GM19025 (cell line): Measurements from ENCODE around the gene C1QA.

ENCODE experiments used
- ATAC-seq: cut with Tn5 transposase; IDR thresholded peaks from one replicate; pipeline ENCODE4 v1.9.1; 2021; ENCODE audit warnings: mild to moderate bottlenecking, low read depth, moderate library complexity; ENCODE audit not compliant: unreplicated experiment

Gene C1QA

DNA sequence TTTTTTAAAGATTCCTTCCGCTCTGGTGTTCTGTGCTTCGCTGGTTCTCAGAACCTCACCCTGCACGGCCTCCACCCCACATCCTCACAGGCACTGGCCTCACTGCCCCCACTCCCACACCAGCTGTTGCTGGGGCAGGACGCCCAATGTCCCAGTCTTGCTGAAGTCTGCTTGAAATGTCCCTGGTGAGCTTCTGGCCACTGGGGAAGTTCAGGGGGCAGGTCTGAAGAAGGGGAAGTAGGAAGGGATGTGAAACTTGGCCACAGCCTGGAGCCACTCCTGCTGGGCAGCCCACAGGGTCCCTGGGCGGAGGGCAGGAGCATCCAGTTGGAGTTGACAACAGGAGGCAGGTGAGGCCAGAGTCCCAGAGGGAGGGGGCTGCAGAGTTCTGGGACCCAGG is at the start of gene C1QA:
C1QA (plus strand) TSS at position 276 of the 400 bp plus-strand sequence. CDS start 989 bp downstream, outside the sequence.
- no peak for ATAC-seq

DNA sequence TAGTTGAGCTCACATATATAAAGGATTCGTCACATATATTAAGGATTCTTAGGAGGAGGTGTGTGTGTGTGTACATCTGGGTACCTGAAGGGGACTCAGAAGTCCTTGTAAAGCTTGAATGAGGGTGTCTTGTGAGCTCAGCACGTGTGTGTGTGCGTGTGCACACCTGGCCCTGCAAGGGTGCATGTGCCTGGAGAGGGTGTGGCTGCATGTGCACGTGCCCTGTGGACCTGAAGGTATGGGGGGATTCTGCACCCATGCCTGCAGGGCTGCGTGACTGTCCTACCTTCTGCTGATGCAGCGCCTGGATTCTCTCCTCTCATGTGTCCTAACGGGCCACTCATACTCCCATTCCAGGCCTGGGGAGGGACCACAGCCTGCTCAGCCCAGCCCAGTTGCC is 49.2 kb upstream of the C1QA start:
- no peak for ATAC-seq

DNA sequence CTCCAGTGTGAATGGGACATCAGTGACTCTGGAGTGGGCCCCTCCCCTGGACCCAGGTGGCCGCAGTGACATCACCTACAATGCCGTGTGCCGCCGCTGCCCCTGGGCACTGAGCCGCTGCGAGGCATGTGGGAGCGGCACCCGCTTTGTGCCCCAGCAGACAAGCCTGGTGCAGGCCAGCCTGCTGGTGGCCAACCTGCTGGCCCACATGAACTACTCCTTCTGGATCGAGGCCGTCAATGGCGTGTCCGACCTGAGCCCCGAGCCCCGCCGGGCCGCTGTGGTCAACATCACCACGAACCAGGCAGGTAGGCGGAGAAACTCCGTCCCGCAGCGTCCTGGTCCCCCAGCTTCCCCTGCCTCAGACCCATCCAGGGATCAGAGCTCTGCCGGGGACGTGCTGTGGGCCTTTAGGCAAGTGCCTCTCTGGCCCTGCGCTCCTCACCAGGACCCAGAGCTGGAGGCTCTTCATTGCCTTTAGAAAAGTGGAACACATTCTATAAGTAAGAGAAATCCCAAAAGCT is 47.5 kb upstream of the C1QA start:
- ATAC-seq = no peak

DNA sequence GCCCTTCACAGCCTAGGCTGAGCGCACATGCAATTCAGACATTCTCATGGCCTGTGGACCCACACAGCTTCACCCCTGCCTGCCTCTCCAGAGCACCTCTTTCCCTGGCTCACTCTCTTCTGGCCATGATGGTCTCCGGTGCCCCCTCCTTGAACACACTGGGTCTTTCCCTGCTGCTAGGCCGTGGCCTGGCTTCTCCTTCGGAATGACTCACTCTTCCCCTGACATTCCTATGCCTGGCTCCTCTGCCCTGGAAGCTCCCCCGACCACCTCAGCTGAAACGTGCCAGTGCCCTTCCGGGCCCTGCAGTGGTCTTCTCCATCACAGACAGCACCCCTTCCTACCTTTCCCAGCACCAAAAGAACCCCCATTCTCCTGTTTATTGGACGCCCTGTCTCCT is 44.9 kb upstream of the C1QA start:
- ATAC-seq = no peak

GRCh38 chr1:22592051-22592450 is 44.4 kb upstream of the C1QA start:
- no peak for ATAC-seq

DNA sequence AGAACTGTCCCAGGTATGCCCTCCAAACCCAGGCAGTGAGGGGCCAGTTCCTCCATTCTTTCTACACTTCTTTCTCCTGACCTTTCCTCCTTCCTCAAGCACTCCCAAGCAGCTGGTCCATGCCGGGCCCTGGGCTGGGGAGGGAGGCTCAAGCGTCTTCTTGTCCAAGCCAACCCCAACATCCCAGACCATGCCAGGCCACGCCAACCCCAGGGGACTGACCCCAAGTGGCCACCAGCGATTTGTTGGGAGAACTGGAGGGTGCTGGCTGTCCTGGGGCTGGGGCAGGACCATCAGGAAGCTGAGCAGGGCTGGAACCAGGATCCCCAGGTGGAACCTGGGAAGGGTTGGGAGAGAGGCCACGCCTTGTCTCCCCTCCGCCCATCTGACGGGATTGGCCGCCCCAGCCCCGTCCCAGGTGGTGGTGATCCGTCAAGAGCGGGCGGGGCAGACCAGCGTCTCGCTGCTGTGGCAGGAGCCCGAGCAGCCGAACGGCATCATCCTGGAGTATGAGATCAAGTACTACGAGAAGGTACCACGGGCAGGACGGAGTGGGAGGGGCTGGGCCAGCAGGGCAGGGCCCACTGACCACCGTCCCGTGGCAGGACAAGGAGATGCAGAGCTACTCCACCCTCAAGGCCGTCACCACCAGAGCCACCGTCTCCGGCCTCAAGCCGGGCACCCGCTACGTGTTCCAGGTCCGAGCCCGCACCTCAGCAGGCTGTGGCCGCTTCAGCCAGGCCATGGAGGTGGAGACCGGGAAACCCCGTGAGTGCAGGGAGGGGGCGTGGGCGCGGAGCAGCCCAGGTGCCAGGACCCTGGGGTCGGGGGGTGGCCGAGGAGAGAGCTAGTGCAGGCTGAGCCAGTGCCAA is 43.3 kb upstream of the C1QA start:
- ATAC-seq = no peak

DNA sequence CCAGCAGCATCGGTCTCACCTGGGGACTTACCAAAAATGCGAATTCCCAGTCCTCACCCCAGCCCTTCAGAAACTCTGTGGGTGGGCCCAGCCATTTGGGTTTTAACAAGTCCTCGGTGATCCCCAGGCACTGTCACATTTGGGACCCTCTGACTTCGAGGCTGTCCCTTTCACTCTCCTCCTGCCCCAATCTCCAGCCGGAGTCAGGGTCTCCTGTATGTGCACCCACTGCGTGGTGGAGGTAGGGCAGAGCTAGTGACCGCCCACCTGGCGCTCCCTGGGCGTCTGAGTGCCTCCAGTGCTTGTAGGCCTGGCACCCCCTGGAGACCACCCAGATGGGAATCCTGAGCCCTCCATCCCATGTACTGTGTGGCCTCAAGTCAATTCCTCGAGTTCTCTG is 42.0 kb upstream of the C1QA start:
- no peak for ATAC-seq

DNA sequence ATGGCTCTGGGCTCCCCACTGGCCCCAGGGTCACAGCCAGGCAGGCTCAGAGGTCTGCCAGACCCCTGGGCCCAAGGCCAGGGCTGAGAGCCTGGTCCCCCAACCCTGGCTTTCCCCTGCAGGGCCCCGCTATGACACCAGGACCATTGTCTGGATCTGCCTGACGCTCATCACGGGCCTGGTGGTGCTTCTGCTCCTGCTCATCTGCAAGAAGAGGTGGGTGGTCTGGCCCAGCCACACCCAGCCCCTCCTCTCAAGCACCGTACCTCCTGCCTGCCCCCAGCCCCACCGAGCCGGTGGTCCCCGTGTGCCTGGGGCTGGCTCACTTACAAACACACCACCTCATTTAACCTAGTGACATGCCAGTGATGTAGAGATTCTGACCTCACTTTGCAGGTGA is 41.3 kb upstream of the C1QA start:
- ATAC-seq = no peak

- no peak for ATAC-seq
Measured at GRCh38 chr1:22597301-22597965, 39.0 kb upstream of the C1QA start.

GRCh38 chr1:22597996-22598395 is 38.4 kb upstream of the C1QA start:
- ATAC-seq = no peak

DNA sequence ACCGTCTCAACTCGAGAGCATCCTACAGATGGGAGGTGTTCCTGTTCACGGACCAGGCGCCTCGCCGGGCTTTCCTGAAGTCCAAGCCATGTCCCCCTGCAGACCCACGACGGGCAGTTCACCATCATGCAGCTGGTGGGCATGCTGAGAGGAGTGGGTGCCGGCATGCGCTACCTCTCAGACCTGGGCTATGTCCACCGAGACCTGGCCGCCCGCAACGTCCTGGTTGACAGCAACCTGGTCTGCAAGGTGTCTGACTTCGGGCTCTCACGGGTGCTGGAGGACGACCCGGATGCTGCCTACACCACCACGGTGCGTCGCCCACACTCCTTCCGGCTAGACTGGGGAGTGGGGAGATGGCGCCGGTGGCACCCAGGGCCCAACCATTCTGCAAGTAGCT is 37.7 kb upstream of the C1QA start:
- ATAC-seq = no peak

DNA sequence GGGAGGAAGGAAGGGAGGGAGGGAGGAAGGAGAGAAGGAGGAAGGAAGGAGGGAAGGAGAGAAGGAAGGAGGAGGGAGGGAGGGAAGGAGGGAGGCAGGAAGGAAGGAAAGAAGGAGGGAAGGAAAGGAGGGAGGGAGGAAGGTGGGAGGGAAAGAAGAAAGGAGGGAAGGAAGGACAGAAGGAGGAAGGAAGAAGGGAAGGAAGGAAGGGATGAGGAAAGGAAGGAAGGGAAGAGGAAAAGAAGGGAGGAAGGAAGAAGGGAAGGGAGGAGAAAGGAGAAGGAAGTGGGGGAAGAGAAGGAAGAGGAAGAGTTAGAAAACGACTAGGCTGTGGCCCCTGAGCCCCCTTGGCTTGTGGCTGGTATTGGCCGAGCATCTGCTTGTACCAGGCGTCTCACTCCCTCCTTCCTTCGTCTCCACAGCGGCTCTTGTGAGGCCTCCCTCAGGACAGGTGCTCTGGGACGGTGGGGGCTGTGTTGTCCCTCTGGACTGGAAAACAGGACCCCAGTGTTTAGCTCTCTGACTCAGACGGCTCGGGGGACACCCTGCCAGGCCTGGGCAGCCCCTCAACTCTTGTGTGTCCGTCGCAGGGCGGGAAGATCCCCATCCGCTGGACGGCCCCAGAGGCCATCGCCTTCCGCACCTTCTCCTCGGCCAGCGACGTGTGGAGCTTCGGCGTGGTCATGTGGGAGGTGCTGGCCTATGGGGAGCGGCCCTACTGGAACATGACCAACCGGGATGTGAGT is 36.2 kb upstream of the C1QA start:
- ATAC-seq = no peak

GRCh38 chr1:22600817-22601605 is 35.4 kb upstream of the C1QA start:
- ATAC-seq = no peak

GRCh38 chr1:22601610-22602009 is 34.8 kb upstream of the C1QA start:
- ATAC-seq = no peak

GRCh38 chr1:22602060-22602740 is 34.2 kb upstream of the C1QA start:
- ATAC-seq = no peak

GRCh38 chr1:22606161-22606560 is 30.3 kb upstream of the C1QA start:
- ATAC-seq = no peak

GRCh38 chr1:22607154-22607553 is 29.3 kb upstream of the C1QA start:
- ATAC-seq = no peak

DNA sequence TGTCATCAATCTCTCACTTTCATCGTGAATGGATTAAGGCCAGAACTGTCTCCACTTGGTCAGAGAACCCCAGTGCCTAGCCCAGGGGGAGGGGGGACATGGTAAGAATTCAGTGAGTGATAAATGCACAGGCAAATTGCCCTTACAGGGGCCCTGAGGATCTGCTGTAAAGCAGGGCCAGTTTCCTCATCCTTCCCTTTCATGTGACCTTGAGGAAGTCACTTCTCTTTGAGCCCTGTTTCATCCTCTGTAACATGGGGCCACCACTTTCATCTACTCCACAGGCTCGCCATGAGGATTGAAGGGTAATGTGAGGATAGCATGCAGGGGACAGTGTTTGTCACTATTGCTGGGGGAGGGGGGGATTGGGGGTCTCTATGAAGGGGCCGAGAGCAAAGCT is 28.1 kb upstream of the C1QA start:
- ATAC-seq = no peak

DNA sequence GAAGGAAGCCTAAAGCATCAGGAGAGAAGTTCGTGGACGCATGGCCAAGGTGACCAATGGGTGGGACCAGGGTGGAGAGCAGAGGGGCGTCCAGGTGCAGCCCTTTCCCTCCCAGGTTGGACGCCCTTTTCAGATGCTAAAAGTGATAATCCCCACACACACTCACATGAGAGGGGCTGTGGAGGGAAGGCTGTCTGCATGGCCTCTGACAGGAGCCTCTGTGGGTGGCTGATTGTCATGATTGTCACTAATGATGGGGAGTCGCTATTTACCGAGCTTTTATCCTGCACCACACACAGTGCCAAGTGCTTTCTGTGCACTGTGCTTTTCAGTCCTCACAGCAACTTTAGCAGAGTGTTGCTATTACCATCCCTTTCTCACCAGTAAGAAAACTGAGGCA is 27.1 kb upstream of the C1QA start:
- ATAC-seq = no peak

DNA sequence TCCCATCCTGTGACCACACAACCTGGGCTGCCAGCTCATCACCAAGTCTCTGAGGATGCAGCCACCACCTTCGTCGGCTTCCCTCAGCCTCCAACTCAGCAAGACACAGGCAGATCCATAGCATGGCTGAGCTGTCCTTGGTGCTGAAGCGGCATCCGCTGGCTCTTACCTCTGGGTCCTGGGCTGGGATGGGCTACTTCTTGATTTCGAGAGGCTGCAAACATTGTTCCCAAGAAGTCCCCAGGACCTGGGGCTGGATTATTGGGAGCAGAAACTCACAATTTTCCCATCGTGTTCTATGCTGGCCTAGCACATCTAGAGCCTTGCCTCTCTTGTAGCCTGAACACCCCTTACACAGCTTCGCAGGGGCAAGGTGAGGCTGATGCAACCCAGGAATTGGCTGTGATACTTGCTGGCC is 24.9 kb upstream of the C1QA start:
- no peak for ATAC-seq
